Dendritic cell treated with granulocyte-macrophage colony-stimulating factor and Interleukin-4, amounts not matched to agents 40 ng/mL and 50 ng/mL, for 4 days (primary cell): ENCODE data around the gene SERPINB7.

Experiments
- H3K27ac Mint-ChIP-seq: one replicate; pipeline ENCODE4 v1.8.0; 2022; ENCODE audit warnings: mild to moderate bottlenecking, mixed read lengths
- H3K27me3 Mint-ChIP-seq: one replicate; pipeline ENCODE4 v1.8.0; 2022; ENCODE audit warnings: mild to moderate bottlenecking, mixed read lengths
- H3K36me3 Mint-ChIP-seq: one replicate; pipeline ENCODE4 v1.8.0; 2022; ENCODE audit warnings: low read depth, mixed read lengths
- H3K4me1 Mint-ChIP-seq: one replicate; pipeline ENCODE4 v1.8.0; 2022; ENCODE audit warnings: low read depth, mixed read lengths
- H3K4me3 Mint-ChIP-seq: one replicate; pipeline ENCODE4 v1.8.0; 2022; ENCODE audit warnings: mild to moderate bottlenecking, moderate library complexity, mixed read lengths
- H3K9me3 Mint-ChIP-seq: one replicate; pipeline ENCODE4 v1.8.0; 2022; ENCODE audit warnings: mixed read lengths
- intact Hi-C: fragments of 100-400 bp; cut with micrococcal nuclease; formaldehyde crosslinking; loops from one replicate; pipeline ENCODE4 v1.15.0; 2022

Gene SERPINB7

DNA sequence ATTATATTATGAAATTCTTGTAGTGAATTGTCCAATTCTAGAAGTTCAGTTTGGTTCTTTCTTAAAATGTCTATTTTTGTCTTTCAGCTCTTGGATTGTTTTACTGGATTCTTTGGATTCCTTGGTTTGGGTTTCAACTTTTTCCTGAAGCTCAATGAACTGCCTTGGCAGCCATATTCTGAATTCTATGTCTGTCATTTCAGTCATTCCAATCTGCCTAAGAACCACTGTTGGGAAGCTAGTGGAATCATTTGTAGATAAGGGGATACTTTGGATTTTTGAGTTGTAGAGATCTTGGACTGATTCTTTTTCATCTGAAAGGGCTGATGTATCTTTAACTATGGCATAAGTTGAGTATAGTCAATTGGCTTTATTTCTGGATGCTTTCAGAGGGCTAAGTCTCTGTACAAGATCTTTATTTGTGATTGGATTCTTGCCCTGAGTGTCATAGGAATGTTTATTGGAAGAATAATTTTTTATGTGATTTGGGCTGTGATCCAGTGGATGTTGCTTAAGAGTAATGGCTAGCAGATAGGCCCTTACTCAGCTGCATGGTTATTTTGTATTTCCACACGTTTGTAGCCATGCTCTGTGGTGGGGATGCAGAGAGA, 42.3 kb downstream of the SERPINB7 start:
- no peaks in the 10 kb centered on the region for H3K4me1 Mint-ChIP-seq
- H3K4me3 Mint-ChIP-seq, result no peak overlapping the region
- intact Hi-C loops, result no loop called here
- no peaks in the 10 kb centered on the region for H3K36me3 Mint-ChIP-seq
- H3K27me3 Mint-ChIP-seq, result no peaks in the 10 kb centered on the region
- peaks cover 15% of the 10 kb centered on the region for H3K9me3 Mint-ChIP-seq
- H3K27ac Mint-ChIP-seq, result no peak overlapping the region

DNA sequence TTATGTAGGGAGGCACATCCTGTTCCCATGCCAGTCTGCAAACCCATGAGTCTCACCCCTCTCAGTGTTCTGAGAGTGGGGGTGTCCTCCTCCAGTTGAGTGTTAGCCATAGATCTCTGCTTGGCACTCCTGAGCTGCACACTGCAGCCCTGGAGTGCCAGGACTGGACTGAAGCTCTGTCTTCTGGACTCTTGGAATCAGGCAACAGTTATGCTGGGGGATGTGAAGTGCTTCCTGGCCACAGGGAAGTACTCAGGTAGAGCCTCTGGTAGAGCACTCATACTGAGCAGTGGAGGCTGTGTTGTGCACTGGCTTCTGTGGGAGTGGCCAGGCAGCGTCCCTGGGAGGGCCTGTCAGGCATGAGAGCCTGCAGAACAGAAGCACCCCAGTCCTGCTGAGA, 43.0 kb downstream of the SERPINB7 start:
- Mint-ChIP-seq H3K36me3 (no peaks in the 10 kb centered on the region), H3K27me3 (no peaks in the 10 kb centered on the region), H3K4me1 (no peaks in the 10 kb centered on the region), H3K4me3 (no peak overlapping the region), H3K9me3 (peaks cover 15% of the 10 kb centered on the region), H3K27ac (no peak overlapping the region)
- intact Hi-C loops, result no loop called here

DNA sequence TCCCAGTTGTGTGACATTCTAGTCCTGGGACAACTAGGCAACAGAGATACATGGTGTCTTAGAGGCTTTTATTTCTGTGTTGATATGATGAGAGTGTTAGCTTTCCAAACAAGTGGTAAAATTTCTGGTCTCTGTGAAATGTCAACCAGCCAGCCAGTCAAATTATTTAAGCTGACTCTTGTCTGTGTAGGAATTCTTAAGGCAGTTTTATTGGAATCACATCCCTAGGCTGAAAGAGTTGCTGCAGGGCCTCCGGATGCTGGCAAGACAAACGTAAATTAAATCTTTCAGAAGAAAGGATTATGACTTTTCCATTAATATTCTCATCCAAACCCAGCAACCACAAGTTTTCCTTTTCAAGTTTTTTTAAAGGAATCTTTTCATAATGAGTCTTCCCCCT, 44.6 kb downstream of the SERPINB7 start:
- no peak overlapping the region for H3K4me3 Mint-ChIP-seq
- no peaks in the 10 kb centered on the region for H3K36me3 Mint-ChIP-seq
- intact Hi-C loops, result no loop called here

DNA sequence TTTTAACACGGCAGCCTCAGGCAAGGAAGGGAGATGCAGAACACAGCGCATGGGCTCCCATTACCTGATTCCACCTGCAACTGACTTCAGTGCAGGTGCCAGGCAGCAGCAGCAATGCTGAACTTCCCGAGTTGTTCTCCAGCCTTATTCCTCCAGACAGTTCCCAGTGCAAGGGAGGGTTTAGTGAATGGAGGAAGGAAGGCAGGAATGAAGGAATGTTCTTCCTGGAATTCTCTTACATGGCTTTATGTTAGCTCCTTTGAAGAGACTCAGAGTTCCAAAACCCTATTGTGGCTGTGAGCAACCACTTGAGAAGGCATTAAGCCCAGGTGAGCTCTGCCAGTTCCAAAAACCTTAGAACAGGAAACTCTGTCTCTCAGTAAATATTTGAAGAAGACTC, 45.5 kb downstream of the SERPINB7 start:
- H3K27ac Mint-ChIP-seq, result no peak overlapping the region
- no peaks in the 10 kb centered on the region for H3K27me3 Mint-ChIP-seq
- intact Hi-C loops, result no loop called here
- H3K4me3 Mint-ChIP-seq, result no peak overlapping the region
- no peaks in the 10 kb centered on the region for H3K4me1 Mint-ChIP-seq
- no peaks in the 10 kb centered on the region for H3K36me3 Mint-ChIP-seq
- peaks cover 15% of the 10 kb centered on the region for H3K9me3 Mint-ChIP-seq

More for the DNA sequence above, 44.6 kb downstream of the SERPINB7 start:
- peaks cover 15% of the 10 kb centered on the region for H3K9me3 Mint-ChIP-seq
- H3K27ac Mint-ChIP-seq, result no peak overlapping the region
- H3K4me1 Mint-ChIP-seq, result no peaks in the 10 kb centered on the region
- no peaks in the 10 kb centered on the region for H3K27me3 Mint-ChIP-seq

DNA sequence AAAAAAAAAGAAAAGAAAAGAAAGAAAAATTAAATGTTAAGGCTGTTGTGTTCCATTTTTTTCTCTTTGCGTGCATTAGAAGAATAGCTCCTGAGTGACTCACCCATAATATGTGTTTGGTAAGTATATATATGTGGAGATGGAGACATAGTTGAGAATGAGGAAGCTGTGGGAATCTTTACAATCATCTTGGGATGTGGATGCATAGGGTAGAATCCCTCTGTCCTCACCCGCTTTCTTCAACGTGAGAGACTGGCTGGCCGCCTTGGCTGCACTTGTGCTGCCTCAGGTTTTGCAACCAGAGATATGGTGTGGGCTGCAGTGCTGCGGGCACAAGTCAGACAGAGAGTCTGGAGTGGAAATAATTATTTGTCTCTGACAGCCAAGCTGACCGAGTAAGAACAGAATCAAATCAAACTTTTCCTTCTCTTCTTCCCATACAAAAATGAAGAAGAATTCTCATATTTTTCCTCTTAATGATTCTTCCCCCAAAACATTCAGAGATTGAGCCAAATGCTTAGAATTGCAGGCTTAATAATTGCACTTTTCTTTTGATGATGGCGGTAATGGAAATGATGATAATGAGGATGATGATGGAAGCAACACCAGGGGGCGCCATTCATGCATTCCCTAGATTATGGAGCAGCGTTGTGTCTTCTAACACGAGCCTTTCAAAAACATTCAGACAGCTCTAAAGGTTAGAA, 48.5 kb downstream of the SERPINB7 start:
- intact Hi-C loops, result loop anchor here (1.0 kb wide), 2 partner anchors 21 to 113 kb away; no protein-coding TSS in a partner anchor
- Mint-ChIP-seq H3K4me3 (no peak overlapping the region), H3K36me3 (no peaks in the 10 kb centered on the region), H3K27me3 (no peaks in the 10 kb centered on the region), H3K4me1 (no peaks in the 10 kb centered on the region), H3K27ac (no peak overlapping the region), H3K9me3 (no peaks in the 10 kb centered on the region)

DNA sequence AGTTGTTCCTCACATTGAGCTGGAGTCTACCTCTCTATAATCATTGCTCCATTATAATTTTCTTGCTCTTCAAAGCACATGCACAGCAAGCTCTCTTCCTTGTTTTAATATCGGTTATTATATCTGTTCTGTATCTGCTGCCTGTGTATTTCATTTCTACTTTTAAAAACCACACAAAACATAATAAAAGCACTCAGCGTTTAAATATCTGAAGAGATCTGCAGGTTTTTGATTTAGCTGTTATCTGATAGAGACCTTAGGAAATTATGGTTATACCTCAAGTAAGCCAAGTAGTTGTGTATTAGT, 49.0 kb downstream of the SERPINB7 start:
- intact Hi-C loops, result loop anchor here (1.0 kb wide), 2 partner anchors 20 to 112 kb away; no protein-coding TSS in a partner anchor
- Mint-ChIP-seq H3K9me3 (no peaks in the 10 kb centered on the region), H3K27ac (no peak overlapping the region), H3K4me1 (no peaks in the 10 kb centered on the region), H3K4me3 (no peak overlapping the region), H3K36me3 (no peaks in the 10 kb centered on the region), H3K27me3 (no peaks in the 10 kb centered on the region)

DNA sequence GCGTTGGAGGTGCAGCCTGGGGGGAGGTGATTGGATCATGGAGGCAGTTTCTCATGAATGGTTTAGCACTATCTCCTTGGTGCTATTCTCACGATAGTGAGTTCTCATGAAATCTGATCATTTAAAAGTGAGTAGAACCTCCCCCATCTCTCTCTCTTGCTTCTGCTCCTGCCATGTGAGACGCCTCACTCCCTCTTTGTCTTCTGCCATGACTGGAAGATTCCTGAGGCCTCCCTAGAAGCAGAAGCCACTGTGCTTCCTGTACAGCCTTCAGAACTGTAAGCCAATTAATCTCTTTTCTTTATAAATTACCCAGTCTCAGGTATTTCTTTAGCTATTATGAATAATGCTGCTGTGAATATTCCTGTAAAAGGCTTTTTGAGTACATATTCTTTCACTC, 52.9 kb downstream of the SERPINB7 start:
- H3K4me3 Mint-ChIP-seq, result no peak overlapping the region
- H3K4me1 Mint-ChIP-seq, result peaks cover 9% of the 10 kb centered on the region
- H3K36me3 Mint-ChIP-seq, result no peaks in the 10 kb centered on the region
- no peaks in the 10 kb centered on the region for H3K9me3 Mint-ChIP-seq
- intact Hi-C loops, result no loop called here
- no peak overlapping the region for H3K27ac Mint-ChIP-seq
- H3K27me3 Mint-ChIP-seq, result no peaks in the 10 kb centered on the region

DNA sequence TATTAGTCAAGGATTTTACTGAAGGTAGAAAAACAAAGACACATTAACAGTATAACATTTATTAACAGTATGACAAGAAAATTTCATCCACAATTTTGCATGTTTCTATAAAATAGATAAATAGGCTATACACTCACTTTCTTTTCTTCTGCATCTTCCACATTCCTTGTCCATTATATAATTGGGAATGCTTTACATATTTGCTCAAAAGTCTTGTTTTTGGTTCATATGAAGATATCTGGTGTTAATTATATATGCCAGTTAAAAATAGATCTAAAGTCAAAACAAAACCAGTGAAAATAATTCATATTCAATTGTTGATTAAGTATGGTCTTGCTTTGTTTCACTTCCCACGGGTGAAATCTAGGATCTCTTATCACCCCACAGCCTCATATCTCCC, 53.4 kb downstream of the SERPINB7 start:
- Mint-ChIP-seq H3K4me1 (peaks cover 9% of the 10 kb centered on the region), H3K27ac (no peak overlapping the region), H3K4me3 (no peak overlapping the region), H3K9me3 (no peaks in the 10 kb centered on the region), H3K36me3 (no peaks in the 10 kb centered on the region), H3K27me3 (no peaks in the 10 kb centered on the region)
- intact Hi-C loops, result no loop called here

DNA sequence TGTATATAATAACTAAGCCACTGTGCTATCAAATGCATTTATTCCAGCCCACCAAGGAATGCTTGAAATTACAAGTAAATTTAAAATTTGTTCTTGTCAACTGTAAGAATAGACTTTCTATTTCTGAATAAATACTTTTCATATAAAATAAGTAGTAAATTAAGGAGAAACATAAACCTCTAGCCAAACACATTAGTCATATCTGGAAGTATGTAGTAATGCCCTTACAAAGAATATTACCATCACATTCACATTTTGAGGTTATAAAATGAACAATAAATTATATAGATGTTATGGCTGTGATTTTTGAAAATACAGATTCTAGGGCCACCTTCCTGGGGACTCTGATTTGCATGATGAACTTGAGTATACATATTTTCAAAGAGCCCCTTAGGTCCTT, 54.7 kb downstream of the SERPINB7 start:
- no peaks in the 10 kb centered on the region for H3K27me3 Mint-ChIP-seq
- no peak overlapping the region for H3K27ac Mint-ChIP-seq
- H3K9me3 Mint-ChIP-seq, result no peaks in the 10 kb centered on the region
- H3K4me3 Mint-ChIP-seq, result no peak overlapping the region
- intact Hi-C loops, result no loop called here
- H3K4me1 Mint-ChIP-seq, result peaks cover 9% of the 10 kb centered on the region
- H3K36me3 Mint-ChIP-seq, result no peaks in the 10 kb centered on the region

DNA sequence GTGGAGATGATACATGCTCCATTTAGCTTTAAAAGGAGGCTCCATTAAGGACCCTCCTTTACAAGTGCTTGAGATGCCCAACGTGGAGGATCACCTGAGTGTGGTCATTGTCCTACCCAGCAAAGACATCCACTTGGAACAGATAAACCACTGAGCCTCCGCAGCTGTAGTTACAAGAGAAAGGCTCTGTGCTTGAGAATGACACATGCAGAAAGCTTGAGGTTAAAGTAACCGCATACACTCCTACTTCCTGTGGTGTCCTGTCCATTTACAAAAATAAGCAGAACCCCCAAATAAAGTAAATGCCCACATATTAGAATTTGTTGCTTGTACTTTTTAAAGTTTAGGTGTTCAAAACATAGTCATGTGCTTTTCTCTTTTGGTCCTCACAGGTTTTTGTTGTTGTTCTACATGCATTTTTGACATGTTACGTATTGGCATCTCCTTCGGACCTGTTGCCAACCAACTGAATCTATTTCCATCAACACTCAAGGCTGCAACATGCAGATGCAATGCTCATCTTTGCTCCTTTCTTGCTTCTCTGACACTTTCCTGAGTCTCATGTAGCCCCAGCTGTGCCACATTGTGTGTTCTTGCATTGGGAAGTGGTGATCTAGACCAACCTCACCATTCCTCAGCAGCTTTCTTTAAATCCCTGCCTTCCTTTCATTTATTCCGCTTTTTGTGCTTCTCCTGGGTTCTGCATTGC, 56.0 kb downstream of the SERPINB7 start:
- Mint-ChIP-seq H3K27ac (no peak overlapping the region), H3K4me3 (no peak overlapping the region), H3K36me3 (no peaks in the 10 kb centered on the region)

DNA sequence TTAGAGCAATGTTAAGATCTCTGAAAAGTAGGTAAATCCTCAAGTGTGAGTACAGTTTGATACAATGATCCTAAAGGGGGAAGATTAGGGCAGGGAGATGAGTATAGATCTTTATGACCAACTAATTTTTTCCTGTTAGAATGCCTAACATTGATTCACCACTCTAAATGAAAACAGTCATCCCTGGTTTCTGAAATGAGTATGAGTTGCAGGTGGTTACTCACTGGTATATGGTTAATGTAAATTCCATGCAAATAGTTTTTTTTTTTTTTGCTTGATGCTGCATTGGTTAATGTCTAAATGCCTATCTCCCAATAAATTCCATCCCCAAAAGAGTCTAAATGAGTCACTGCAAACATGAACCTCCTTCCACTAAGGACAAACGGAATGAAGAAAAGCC, 57.3 kb downstream of the SERPINB7 start:
- peaks cover 16% of the 10 kb centered on the region for H3K4me1 Mint-ChIP-seq
- intact Hi-C loops, result no loop called here
- H3K27me3 Mint-ChIP-seq, result no peaks in the 10 kb centered on the region

More for the DNA sequence above, 56.0 kb downstream of the SERPINB7 start:
- intact Hi-C loops, result no loop called here
- Mint-ChIP-seq H3K4me1 (peaks cover 12% of the 10 kb centered on the region), H3K9me3 (no peaks in the 10 kb centered on the region), H3K27me3 (no peaks in the 10 kb centered on the region)

DNA sequence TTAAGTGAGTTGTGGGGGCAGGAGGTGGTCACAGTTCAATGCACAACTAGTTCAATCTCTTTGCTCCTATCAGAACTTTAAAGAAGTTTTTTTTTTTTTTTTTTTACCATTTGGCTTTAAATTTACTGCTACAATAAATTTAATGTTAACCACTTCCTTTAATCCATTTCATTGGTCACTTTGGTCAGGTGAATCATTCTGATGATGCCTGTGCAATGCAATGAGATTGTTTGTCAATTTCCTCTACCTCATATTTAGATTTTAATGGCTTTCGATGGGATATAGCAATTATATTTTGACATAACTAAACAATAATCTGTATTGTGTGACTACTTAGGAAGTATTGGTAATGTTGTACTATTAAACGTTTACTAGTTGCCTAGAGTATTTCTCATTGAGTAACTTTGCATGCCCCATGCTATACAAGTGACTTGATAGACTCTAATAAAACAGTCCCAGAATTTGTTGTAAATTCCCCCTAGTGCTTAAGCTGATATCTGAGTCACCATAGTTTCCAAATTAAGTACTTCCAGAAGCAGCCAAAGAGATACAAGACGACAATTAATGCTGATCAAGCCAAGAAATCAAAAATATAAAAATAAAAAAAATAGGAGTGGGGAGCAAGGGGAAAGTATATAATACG, 59.4 kb downstream of the SERPINB7 start:
- Mint-ChIP-seq H3K27ac (no peak overlapping the region), H3K27me3 (no peaks in the 10 kb centered on the region), H3K36me3 (no peaks in the 10 kb centered on the region), H3K9me3 (no peaks in the 10 kb centered on the region), H3K4me3 (no peak overlapping the region), H3K4me1 (peaks cover 16% of the 10 kb centered on the region)
- intact Hi-C loops, result no loop called here

More for the DNA sequence above, 57.3 kb downstream of the SERPINB7 start:
- Mint-ChIP-seq H3K4me3 (no peak overlapping the region), H3K27ac (no peak overlapping the region), H3K36me3 (no peaks in the 10 kb centered on the region), H3K9me3 (no peaks in the 10 kb centered on the region)

DNA sequence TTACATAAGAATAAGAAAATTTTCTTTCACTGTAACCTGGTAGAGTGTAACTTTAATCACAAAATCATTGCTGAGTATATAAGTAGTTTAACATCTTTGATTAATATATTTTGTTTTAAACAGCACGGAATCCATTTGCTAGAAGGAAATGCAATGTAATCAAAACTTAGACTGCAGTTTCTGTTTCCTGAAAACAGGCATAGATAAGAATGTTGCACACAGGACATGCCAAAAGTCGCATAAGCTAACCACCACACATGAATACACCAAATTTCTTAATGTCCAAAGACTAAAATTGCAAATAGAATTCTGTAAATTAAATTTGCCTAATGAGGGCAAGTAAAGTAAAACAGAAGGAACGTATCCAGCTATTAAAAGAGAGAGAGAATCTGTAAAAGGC, 61.2 kb downstream of the SERPINB7 start:
- no peaks in the 10 kb centered on the region for H3K27me3 Mint-ChIP-seq
- H3K4me3 Mint-ChIP-seq, result no peak overlapping the region
- no peak overlapping the region for H3K27ac Mint-ChIP-seq
- no peaks in the 10 kb centered on the region for H3K9me3 Mint-ChIP-seq
- intact Hi-C loops, result no loop called here
- H3K36me3 Mint-ChIP-seq, result no peaks in the 10 kb centered on the region
- H3K4me1 Mint-ChIP-seq, result peaks cover 12% of the 10 kb centered on the region

DNA sequence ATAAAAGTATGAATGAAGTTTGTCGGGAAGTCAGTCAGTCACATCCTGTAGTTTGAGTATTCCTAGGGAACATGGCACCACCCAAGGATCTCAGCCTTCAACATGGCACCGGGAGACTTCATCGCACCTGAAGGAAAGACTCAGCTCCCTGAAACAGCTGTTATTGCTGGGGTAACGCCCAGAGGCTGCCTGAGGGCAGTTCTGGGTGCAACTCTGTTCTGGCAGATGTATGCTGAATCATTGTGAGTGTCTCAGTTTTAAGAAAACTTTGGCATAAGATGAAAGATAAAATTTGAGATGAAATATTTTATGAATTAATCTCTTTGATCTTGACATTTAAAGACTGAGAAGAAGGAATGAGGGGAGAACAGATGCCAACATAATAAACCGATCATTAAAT, 62.4 kb downstream of the SERPINB7 start:
- H3K4me1 Mint-ChIP-seq, result peaks cover 8% of the 10 kb centered on the region
- intact Hi-C loops, result no loop called here
- no peaks in the 10 kb centered on the region for H3K36me3 Mint-ChIP-seq
- H3K27me3 Mint-ChIP-seq, result no peaks in the 10 kb centered on the region
- H3K9me3 Mint-ChIP-seq, result no peaks in the 10 kb centered on the region
- H3K27ac Mint-ChIP-seq, result no peak overlapping the region
- H3K4me3 Mint-ChIP-seq, result no peak overlapping the region
